HEK293 (cell line): ENCODE data around the gene CCSER2.

Source experiments
- ATF2 ChIP-seq: fragments of 450-650 bp; formaldehyde crosslinking; IDR thresholded peaks from 2 replicates; pipeline ENCODE4 v1.5.1; 2016; ENCODE audit warnings: missing biosample characterization, missing genetic modification characterization, low read depth
- OSR2 ChIP-seq: fragments of 450-650 bp; formaldehyde crosslinking; IDR thresholded peaks from 2 replicates; pipeline ENCODE4 v1.5.1; 2016; ENCODE audit warnings: missing biosample characterization, missing genetic modification characterization
- ZBTB6 ChIP-seq: fragments of 450-650 bp; formaldehyde crosslinking; IDR thresholded peaks from 2 replicates; pipeline ENCODE4 v1.5.1; 2017; ENCODE audit warnings: missing biosample characterization, missing genetic modification characterization
- ZNF174 ChIP-seq: fragments of 450-650 bp; formaldehyde crosslinking; IDR thresholded peaks from 2 replicates; pipeline ENCODE4 v1.5.0; 2017; ENCODE audit warnings: missing biosample characterization, mild to moderate bottlenecking, missing genetic modification characterization
- ZNF335 ChIP-seq: fragments of 450-650 bp; formaldehyde crosslinking; conservative IDR thresholded peaks from 2 replicates; pipeline ENCODE4 v1.5.1; 2016; ENCODE audit warnings: missing biosample characterization, missing genetic modification characterization
- ZNF37A ChIP-seq: fragments of 450-650 bp; IDR thresholded peaks from 2 replicates; pipeline ENCODE4 v1.5.1; 2018; ENCODE audit warnings: missing biosample characterization, missing genetic modification characterization
- ZNF391 ChIP-seq: fragments of 450-650 bp; formaldehyde crosslinking; IDR thresholded peaks from 2 replicates; pipeline ENCODE4 v1.5.1; 2016; ENCODE audit warnings: low read depth, missing biosample characterization, missing genetic modification characterization, borderline replicate concordance
- TF ChIP-seq, protein P1 (sequence below): fragments of 450-650 bp; formaldehyde crosslinking; IDR thresholded peaks from 2 replicates; pipeline ENCODE4 v1.5.1; 2016; ENCODE audit warnings: missing biosample characterization, missing genetic modification characterization

DNA sequence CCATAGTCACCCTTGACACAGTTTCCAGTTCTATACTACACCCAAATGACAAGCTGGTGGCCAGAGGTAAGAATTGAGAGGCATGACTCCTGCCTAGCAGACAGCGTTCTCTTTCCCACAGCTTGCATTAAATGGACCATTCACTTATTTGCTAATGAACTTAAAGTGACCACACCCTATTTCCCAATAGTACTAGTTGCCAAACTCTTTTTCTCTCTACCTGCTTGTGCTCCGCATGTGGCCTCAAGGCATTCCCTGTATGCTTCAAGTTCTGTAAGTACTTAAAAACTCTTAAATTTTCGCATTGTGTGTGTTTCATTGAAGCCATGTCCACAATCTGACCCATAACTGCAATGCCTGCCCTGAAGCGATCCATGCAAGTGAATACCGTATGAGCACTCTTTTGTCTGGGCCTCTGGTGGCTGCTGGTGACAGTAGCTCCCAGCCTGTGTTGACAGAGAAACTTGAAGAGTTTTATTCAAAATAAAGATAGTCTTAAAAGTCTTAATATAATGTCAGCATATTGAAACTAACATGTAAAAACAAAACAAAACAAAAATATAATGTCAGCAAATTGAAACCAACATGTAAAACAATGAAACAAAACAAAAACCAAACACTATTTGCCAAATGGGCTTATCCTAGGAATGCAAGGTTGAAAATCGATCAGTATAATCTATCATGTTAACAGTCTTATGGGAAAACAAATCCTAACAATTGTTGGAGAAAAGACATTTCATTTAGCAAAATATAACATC lies 73.6 kb downstream of the CCSER2 start:
- TF ChIP-seq ZBTB6 (no peak), ZNF335 (tag by site-specific recombination) (no peak), ZNF37A (tag by site-specific recombination) (no peak), OSR2 (tag by site-specific recombination) (no peak), ATF2 (no peak), ZNF174 (tag by site-specific recombination) (no peak), ZNF391 (no peak)
- TF ChIP-seq, protein P1, sequence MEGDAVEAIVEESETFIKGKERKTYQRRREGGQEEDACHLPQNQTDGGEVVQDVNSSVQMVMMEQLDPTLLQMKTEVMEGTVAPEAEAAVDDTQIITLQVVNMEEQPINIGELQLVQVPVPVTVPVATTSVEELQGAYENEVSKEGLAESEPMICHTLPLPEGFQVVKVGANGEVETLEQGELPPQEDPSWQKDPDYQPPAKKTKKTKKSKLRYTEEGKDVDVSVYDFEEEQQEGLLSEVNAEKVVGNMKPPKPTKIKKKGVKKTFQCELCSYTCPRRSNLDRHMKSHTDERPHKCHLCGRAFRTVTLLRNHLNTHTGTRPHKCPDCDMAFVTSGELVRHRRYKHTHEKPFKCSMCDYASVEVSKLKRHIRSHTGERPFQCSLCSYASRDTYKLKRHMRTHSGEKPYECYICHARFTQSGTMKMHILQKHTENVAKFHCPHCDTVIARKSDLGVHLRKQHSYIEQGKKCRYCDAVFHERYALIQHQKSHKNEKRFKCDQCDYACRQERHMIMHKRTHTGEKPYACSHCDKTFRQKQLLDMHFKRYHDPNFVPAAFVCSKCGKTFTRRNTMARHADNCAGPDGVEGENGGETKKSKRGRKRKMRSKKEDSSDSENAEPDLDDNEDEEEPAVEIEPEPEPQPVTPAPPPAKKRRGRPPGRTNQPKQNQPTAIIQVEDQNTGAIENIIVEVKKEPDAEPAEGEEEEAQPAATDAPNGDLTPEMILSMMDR, result no peak
